Heart left ventricle (tissue), 16 donors: ENCODE results near the gene DPP9. TPM values are rescaled to one million over a fixed set of nuclear protein-coding genes. Genes with fewer than 3 reads are reported as not detected.
"Not testable (repeated sequence)": the region's sequence is repeated elsewhere in the genome, so short reads cannot be mapped to it uniquely, and the experiment has no call there.

Source experiments
- ATAC-seq, 4 donors: fragments of 200-7000 bp; cut with Tn5 transposase; one replicate each; pipeline ENCODE4 v1.9.1; 2020 to 2022; ENCODE audit warnings: moderate library complexity in 4 of 4, mild to moderate bottlenecking in 3 of 4, moderate number of reproducible peaks in 1 of 4
- DNase-seq, 5 donors: peaks; one replicate each; pipeline ENCODE4 v3.0.0-alpha.2; 2020
- H3K27ac ChIP-seq, 12 donors: fragments of 200-600 bp; sonication (generic) in 4 of 12; one replicate each; pipeline versions ENCODE4 v1.5.0 to v1.8.0; 2016 to 2022; ENCODE audit warnings: mild to moderate bottlenecking in 2 of 12
- H3K27me3 ChIP-seq, 9 donors: fragments of 200-600 bp; sonication (generic) in 2 of 9; one replicate each; pipeline versions ENCODE4 v1.5.1 to v1.8.0; 2016 to 2022; ENCODE audit warnings: mild to moderate bottlenecking in 3 of 9
- H3K36me3 ChIP-seq, 9 donors: fragments of 200-600 bp; sonication (generic) in 2 of 9; one replicate each; pipeline versions ENCODE4 v1.5.0 to v1.8.0; 2018 to 2022; ENCODE audit warnings: mild to moderate bottlenecking in 2 of 9
- H3K4me1 ChIP-seq, 12 donors: fragments of 200-600 bp; sonication (generic) in 4 of 12; one replicate each; pipeline versions ENCODE4 v1.5.0 to v1.8.0; 2016 to 2022; ENCODE audit warnings: mild to moderate bottlenecking in 3 of 12
- H3K4me3 ChIP-seq, 12 donors: fragments of 200-600 bp; sonication (generic) in 4 of 12; one replicate each; pipeline versions ENCODE4 v1.5.0 to v1.8.0; 2017 to 2022; ENCODE audit warnings: mild to moderate bottlenecking in 9 of 12, moderate library complexity in 4 of 12
- H3K9me3 ChIP-seq, 12 donors: fragments of 200-600 bp; sonication (generic) in 4 of 12; one replicate each; pipeline versions ENCODE4 v1.5.0 to v1.8.0; 2016 to 2022; ENCODE audit warnings: mild to moderate bottlenecking in 1 of 12
- CTCF ChIP-seq, 12 donors: fragments of 200-600 bp; sonication (generic) in 4 of 12; IDR thresholded peaks; one replicate each; pipeline versions ENCODE4 v1.5.0 to v1.8.0; 2018 to 2022; ENCODE audit warnings: antibody characterized with exemption in 12 of 12, mild to moderate bottlenecking in 5 of 12
- POLR2A ChIP-seq, 2 donors: fragments of 450-650 bp; IDR thresholded peaks; one replicate each; pipeline ENCODE4 v1.6.1; 2017; ENCODE audit warnings: antibody characterized with exemption in 2 of 2, mild to moderate bottlenecking in 2 of 2, moderate library complexity in 2 of 2
- WGBS, 4 donors: extraction: QIAGEN DNeasy Blood & Tissue Kit in 2 of 4; methylation state at CpG; one replicate each; pipeline versions ENCODE4 v1.1.5 to v1.1.7; 2013 to 2018; 5-methylcytosine and 5-hydroxymethylcytosine counted together
- intact Hi-C, 10 donors: fragments of 100-400 bp; cut with DNase I; formaldehyde crosslinking; loops; one replicate each; pipeline versions ENCODE4 v1.11.1 to v1.14.2; 2022
- polyA plus RNA-seq, 2 donors: library from polyadenylated mRNA; stranded (reverse); fragments of 200-250 nt; gene quantifications; one replicate each; pipeline ENCODE4 v1.2.3, GENCODE V29; 2013
- total RNA-seq, 9 donors: library from RNA; depleted of rRNA in 2 of 9; stranded (reverse); fragments of >200 nt in 2 of 9; fragmentation: NEBNext Ultra II Directional in 3 of 9; extraction: Animal tissue kit (Norgen Biotek cat#: 25700) in 3 of 9; gene quantifications; one replicate each; pipeline versions ENCODE4 v1.1.0 to v1.2.4, GENCODE V29; 2016 to 2023
- donor health status: ischemic (EF 13 %, LVEDD 7.1; RV severe dilation, severe dysfunction).
- donor health status: healthy with polysubstance abuse.
- donor health status: DM: no; HTN: yes; CAD: no.
- donor health status: DM: no; HTN: no; CAD: no.
- donor health status: ischemic (EF 25% LVEDD 6.9; RV normal size, moderate dysfunction).
- donor health status: ischemic (EF 25% LVEDD 5.7; RV mildly dilated, moderate dysfunction).
- donor health status: healthy.
- donor health status: DM: yes; HTN: yes; CAD: no.
- donor health status: ischemic (EF 35%, LVEDD 5.7; RV mildly dilated, moderate dysfunction).
- donor health status: nonischemic (EF 11% LVEDD 7.7; RV severe dilation, severe dysfunction).
- donor health status: DM: yes; HTN: yes; CAD: no.
- donor health status: PGD.
- donor health status: ischemic (EF 29% LVEDD 5.4; RV normal size, mild dysfunction).
- donor health status: nonischemic (EF 23%, LVEDD 6.1; RV moderate dilation, normal function).

Gene DPP9
- total and polyA plus RNA-seq, 11 donors: 30.7 to 65.2 (median 47.7) TPM

GRCh38 chr19:4686700-4687099 lies 36.9 kb downstream of the DPP9 start:
- Histone ChIP-seq H3K4me3 (no peak overlapping the region), H3K9me3 (no peaks in the 10 kb centered on the region), H3K36me3 (peaks cover 10 to 99% (median 94%) of the 10 kb centered on the region in 9 donors), H3K4me1 (peaks cover 0 to 14% (median 0%) of the 10 kb centered on the region in 12 donors), H3K27me3 (no peaks in the 10 kb centered on the region), H3K27ac (no peak overlapping the region)
- WGBS, 4 donors: 92 to 96% (median 94%) methylated on average over 10 of the region's 10 CpGs
- DNase-seq: peak in 1 of 5 donors; percentile 19
- TF ChIP-seq CTCF (IDR thresholded peaks at IDR 0.05) (no peak), POLR2A (IDR thresholded peaks at IDR 0.05) (no peak)
- intact Hi-C loops: no loop called here
- no peak for ATAC-seq

GRCh38 chr19:4684312-4685095 lies 39.1 kb downstream of the DPP9 start:
- no peaks in the 10 kb centered on the region for H3K9me3 ChIP-seq
- H3K4me1 ChIP-seq: peaks cover 0 to 3% (median 0%) of the 10 kb centered on the region in 12 donors
- H3K27ac ChIP-seq: no peak overlapping the region
- no peak for ATAC-seq
- DNase-seq: peak in 1 of 5 donors; percentile 18
- TF ChIP-seq POLR2A (IDR thresholded peaks at IDR 0.05) (no peak), CTCF (IDR thresholded peaks at IDR 0.05) (no peak)
- 91 to 94% (median 92%) methylated on average over 28 of the region's 28 CpGs for WGBS, 4 donors
- intact Hi-C loops: no loop called here
- H3K36me3 ChIP-seq: peaks cover 10 to 100% (median 98%) of the 10 kb centered on the region in 9 donors
- no peaks in the 10 kb centered on the region for H3K27me3 ChIP-seq
- no peak overlapping the region for H3K4me3 ChIP-seq

GRCh38 chr19:4682417-4683200 lies 41.0 kb downstream of the DPP9 start:
- WGBS, 4 donors: 95 to 97% (median 96%) methylated on average over 40 to 45 of the region's 45 CpGs
- Histone ChIP-seq H3K9me3 (no peaks in the 10 kb centered on the region), H3K36me3 (peaks cover 2 to 96% (median 91%) of the 10 kb centered on the region in 9 donors), H3K4me3 (no peak overlapping the region), H3K27me3 (no peaks in the 10 kb centered on the region), H3K27ac (no peak overlapping the region), H3K4me1 (peaks cover 0 to 3% (median 0%) of the 10 kb centered on the region in 12 donors)
- intact Hi-C loops: no loop called here
- TF ChIP-seq POLR2A (IDR thresholded peaks at IDR 0.05) (no peak), CTCF (IDR thresholded peaks at IDR 0.05) (no peak)
- ATAC-seq (no peak), DNase-seq (peak in 1 of 5 donors; percentile 20)

GRCh38 chr19:4680021-4680420 lies 43.6 kb downstream of the DPP9 start:
- intact Hi-C loops: not testable (repeated sequence)

More at GRCh38 chr19:4680021-4680420, 43.6 kb downstream of the DPP9 start:
- H3K27ac ChIP-seq, H3K9me3 ChIP-seq, DNase-seq, ATAC-seq, H3K4me3 ChIP-seq, H3K4me1 ChIP-seq, H3K27me3 ChIP-seq: not testable (repeated sequence)
- 96 to 98% (median 98%) methylated on average over 7 of the region's 7 CpGs for WGBS, 4 donors
- H3K36me3 ChIP-seq: peaks cover 2 to 94% (median 77%) of the 10 kb centered on the region in 9 donors
